IPS-18a (cell line): ENCODE data around the gene FPGT.
"Not testable (repeated sequence)": the region's sequence is repeated elsewhere in the genome, so short reads cannot be mapped to it uniquely, and the experiment has no call there.

Experiments used
- H3K27ac ChIP-seq: one replicate; pipeline ENCODE4 v1.5.1; 2013; ENCODE audit warnings: low read length
- H3K27me3 ChIP-seq: one replicate; pipeline ENCODE4 v1.6.1; 2013; ENCODE audit warnings: mild to moderate bottlenecking, low read length; ENCODE audit not compliant: control insufficient read depth, insufficient read depth
- H3K36me3 ChIP-seq: one replicate; pipeline ENCODE4 v1.6.1; 2013; ENCODE audit warnings: low read depth, low read length; ENCODE audit not compliant: control insufficient read depth
- H3K4me1 ChIP-seq: one replicate; pipeline ENCODE4 v1.6.1; 2013; ENCODE audit warnings: low read depth, low read length; ENCODE audit not compliant: control insufficient read depth
- H3K4me3 ChIP-seq: one replicate; pipeline ENCODE4 v1.5.1; 2013; ENCODE audit warnings: low read length
- H3K9ac ChIP-seq: one replicate; pipeline ENCODE4 v1.6.1; 2013; ENCODE audit warnings: mild to moderate bottlenecking, low read length, moderate library complexity
- H3K9me3 ChIP-seq: one replicate; pipeline ENCODE4 v1.6.1; 2013; ENCODE audit warnings: low read depth, low read length; ENCODE audit not compliant: control insufficient read depth

Gene FPGT

GRCh38 chr1:74197657-74198552 lies at the start of gene FPGT, which contains the start of gene LRRIQ3:
Gene FPGT, plus strand, starts transcription at chr1:74198242. Its CDS starts 37 bp downstream, at chr1:74198279.
Gene LRRIQ3, minus strand, starts transcription at chr1:74198176. Its CDS starts 14,492 bp downstream, at chr1:74183684.
- Histone ChIP-seq H3K9ac (peak within 1 kb of the TSS; percentile 67), H3K27me3 (no peaks in the 10 kb centered on the region), H3K9me3 (no peaks in the 10 kb centered on the region), H3K27ac (peak within 1 kb of the TSS; percentile 75), H3K36me3 (no peaks in the 10 kb centered on the region), H3K4me1 (no peaks in the 10 kb centered on the region), H3K4me3 (peak within 1 kb of the TSS; percentile 84)

- H3K27ac ChIP-seq = no peak overlapping the region
- no peaks in the 10 kb centered on the region for H3K9me3 ChIP-seq
- H3K27me3 ChIP-seq = no peaks in the 10 kb centered on the region
- no peak overlapping the region for H3K4me3 ChIP-seq
- H3K9ac ChIP-seq = no peak overlapping the region
- no peaks in the 10 kb centered on the region for H3K36me3 ChIP-seq
- H3K4me1 ChIP-seq = no peaks in the 10 kb centered on the region
Measured at GRCh38 chr1:74160046-74160445, 38.0 kb upstream of the FPGT start.

- no peaks in the 10 kb centered on the region for H3K9me3 ChIP-seq
- H3K4me1 ChIP-seq = no peaks in the 10 kb centered on the region
- no peak overlapping the region for H3K4me3 ChIP-seq
- H3K9ac ChIP-seq = no peak overlapping the region
- no peaks in the 10 kb centered on the region for H3K36me3 ChIP-seq
- no peak overlapping the region for H3K27ac ChIP-seq
- no peaks in the 10 kb centered on the region for H3K27me3 ChIP-seq
Measured at GRCh38 chr1:74161497-74161896, 36.5 kb upstream of the FPGT start.

GRCh38 chr1:74162333-74162732 lies 35.7 kb upstream of the FPGT start:
- Histone ChIP-seq H3K27ac (no peak overlapping the region), H3K36me3 (no peaks in the 10 kb centered on the region), H3K4me3 (no peak overlapping the region), H3K9ac (no peak overlapping the region), H3K27me3 (no peaks in the 10 kb centered on the region), H3K4me1 (no peaks in the 10 kb centered on the region), H3K9me3 (no peaks in the 10 kb centered on the region)

GRCh38 chr1:74174423-74174822 lies 23.6 kb upstream of the FPGT start:
- not testable (repeated sequence) for H3K27ac ChIP-seq, H3K36me3 ChIP-seq, H3K9ac ChIP-seq, H3K27me3 ChIP-seq, H3K4me3 ChIP-seq, H3K9me3 ChIP-seq, H3K4me1 ChIP-seq

GRCh38 chr1:74180490-74180889 lies 17.6 kb upstream of the FPGT start:
- Histone ChIP-seq H3K9ac (no peak overlapping the region), H3K27ac (no peak overlapping the region), H3K9me3 (no peaks in the 10 kb centered on the region), H3K4me3 (no peak overlapping the region), H3K36me3 (no peaks in the 10 kb centered on the region), H3K27me3 (no peaks in the 10 kb centered on the region), H3K4me1 (no peaks in the 10 kb centered on the region)

- no peaks in the 10 kb centered on the region for H3K4me1 ChIP-seq
- H3K27ac ChIP-seq = no peak overlapping the region
- H3K9ac ChIP-seq = no peak overlapping the region
- H3K36me3 ChIP-seq = no peaks in the 10 kb centered on the region
- no peak overlapping the region for H3K4me3 ChIP-seq
- no peaks in the 10 kb centered on the region for H3K27me3 ChIP-seq
- H3K9me3 ChIP-seq = no peaks in the 10 kb centered on the region
Measured at GRCh38 chr1:74193908-74194307, 4.1 kb upstream of the FPGT start.

GRCh38 chr1:74195339-74195738 lies 2.7 kb upstream of the FPGT start:
- no peak overlapping the region for H3K9ac ChIP-seq
- H3K36me3 ChIP-seq = no peaks in the 10 kb centered on the region
- H3K4me1 ChIP-seq = no peaks in the 10 kb centered on the region
- no peaks in the 10 kb centered on the region for H3K27me3 ChIP-seq
- no peak overlapping the region for H3K27ac ChIP-seq
- H3K9me3 ChIP-seq = no peaks in the 10 kb centered on the region
- H3K4me3 ChIP-seq = no peak overlapping the region

GRCh38 chr1:74197255-74197654 lies 787 bp upstream of the FPGT start:
- Histone ChIP-seq H3K27me3 (no peaks in the 10 kb centered on the region), H3K9me3 (no peaks in the 10 kb centered on the region), H3K4me3 (no peak overlapping the region), H3K27ac (no peak overlapping the region), H3K36me3 (no peaks in the 10 kb centered on the region), H3K4me1 (no peaks in the 10 kb centered on the region), H3K9ac (peak overlapping the region; percentile 48)

- Histone ChIP-seq H3K4me3 (no peak overlapping the region), H3K36me3 (no peaks in the 10 kb centered on the region), H3K9ac (no peak overlapping the region), H3K4me1 (no peaks in the 10 kb centered on the region), H3K27ac (no peak overlapping the region), H3K27me3 (no peaks in the 10 kb centered on the region), H3K9me3 (no peaks in the 10 kb centered on the region)
Measured at GRCh38 chr1:74199504-74199903, 1.5 kb downstream of the FPGT start.

GRCh38 chr1:74205266-74205665 lies 7.2 kb downstream of the FPGT start:
- Histone ChIP-seq H3K27ac (no peak overlapping the region), H3K9me3 (no peaks in the 10 kb centered on the region), H3K4me1 (no peaks in the 10 kb centered on the region), H3K9ac (no peak overlapping the region), H3K4me3 (no peak overlapping the region), H3K27me3 (no peaks in the 10 kb centered on the region), H3K36me3 (no peaks in the 10 kb centered on the region)

- no peak overlapping the region for H3K4me3 ChIP-seq
- H3K27ac ChIP-seq = no peak overlapping the region
- H3K9ac ChIP-seq = no peak overlapping the region
- H3K9me3 ChIP-seq = no peaks in the 10 kb centered on the region
- no peaks in the 10 kb centered on the region for H3K36me3 ChIP-seq
- H3K27me3 ChIP-seq = no peaks in the 10 kb centered on the region
- H3K4me1 ChIP-seq = no peaks in the 10 kb centered on the region
Measured at GRCh38 chr1:74215229-74215628, 17.2 kb downstream of the FPGT start.
